OCI-LY1 (cell line): ENCODE measurements around the gene ALS2.

ENCODE experiments used
- H2AFZ ChIP-seq: fragments of 200-600 bp; sonication (generic), shearing (Covaris generic); 2 replicates; pipeline ENCODE4 v1.6.0; 2014; ENCODE audit warnings: antibody characterized with exemption, mild to moderate bottlenecking, low read length
- H3F3A ChIP-seq: fragments of 200-600 bp; sonication (generic), shearing (Covaris generic); 2 replicates; pipeline ENCODE4 v1.6.0; 2014; ENCODE audit warnings: mild to moderate bottlenecking, antibody characterized with exemption, low read length, moderate library complexity; ENCODE audit not compliant: insufficient read depth
- H3K27ac ChIP-seq: fragments of 200-600 bp; sonication (generic); 2 replicates; pipeline ENCODE4 v1.5.1; 2014; ENCODE audit warnings: low read length, mixed run types, mild to moderate bottlenecking, low read depth; ENCODE audit not compliant: poor library complexity, severe bottlenecking
- H3K27me3 ChIP-seq: fragments of 200-600 bp; sonication (generic); 2 replicates; pipeline ENCODE4 v1.6.0; 2014; ENCODE audit warnings: antibody characterized with exemption, mild to moderate bottlenecking, low read length, moderate library complexity; ENCODE audit not compliant: insufficient read depth
- H3K36me3 ChIP-seq: fragments of 200-600 bp; sonication (generic); 2 replicates; pipeline ENCODE4 v1.6.1; 2014; ENCODE audit warnings: mild to moderate bottlenecking, antibody characterized with exemption, low read length, moderate library complexity, mixed read lengths; ENCODE audit not compliant: insufficient read depth
- H3K4me1 ChIP-seq: fragments of 200-600 bp; sonication (generic); 2 replicates; pipeline ENCODE4 v1.5.1; 2014; ENCODE audit warnings: mild to moderate bottlenecking, low read length, moderate library complexity; ENCODE audit not compliant: insufficient read depth, severe bottlenecking
- H3K4me2 ChIP-seq: fragments of 200-600 bp; sonication (generic), shearing (Covaris generic); 2 replicates; pipeline ENCODE4 v1.6.1; 2014; ENCODE audit warnings: low read length
- H3K4me3 ChIP-seq: fragments of 200-600 bp; sonication (generic); 2 replicates; pipeline ENCODE4 v1.5.1; 2014; ENCODE audit warnings: low read length, low read depth, mild to moderate bottlenecking, mixed read lengths; ENCODE audit not compliant: poor library complexity, severe bottlenecking
- H3K79me2 ChIP-seq: fragments of 200-600 bp; shearing (Covaris generic); 2 replicates; pipeline ENCODE4 v1.6.1; 2016; ENCODE audit warnings: mixed run types, low read length, mixed read lengths; ENCODE audit not compliant: insufficient read depth
- H3K9ac ChIP-seq: fragments of 200-600 bp; sonication (generic), shearing (Covaris generic); 2 replicates; pipeline ENCODE4 v1.6.1; 2014; ENCODE audit warnings: mild to moderate bottlenecking, low read length, mixed read lengths
- H3K9me2 ChIP-seq: fragments of 200-600 bp; sonication (generic), shearing (Covaris generic); 2 replicates; pipeline ENCODE4 v1.6.1; 2014; ENCODE audit warnings: low read depth, mild to moderate bottlenecking, low read length, mixed read lengths
- H3K9me3 ChIP-seq: fragments of 200-600 bp; shearing (Covaris generic); 2 replicates; pipeline ENCODE4 v1.6.1; 2014; ENCODE audit warnings: low read length, mixed read lengths
- H4K20me1 ChIP-seq: fragments of 200-600 bp; sonication (generic), shearing (Covaris generic); 2 replicates; pipeline ENCODE4 v1.6.0; 2016; ENCODE audit warnings: mild to moderate bottlenecking, low read length; ENCODE audit not compliant: insufficient read depth
- EZH2 ChIP-seq: fragments of 200-600 bp; sonication (generic), shearing (Covaris generic); IDR thresholded peaks from 2 replicates; pipeline ENCODE4 v1.8.0; 2017; ENCODE audit warnings: borderline replicate concordance, mixed run types, mild to moderate bottlenecking, antibody characterized with exemption, low read length, moderate library complexity, mixed read lengths
- TF ChIP-seq, protein P1 (sequence below): fragments of 200-600 bp; sonication (generic), shearing (Covaris generic); IDR thresholded peaks from 2 replicates; pipeline ENCODE4 v1.5.1; 2017; ENCODE audit warnings: mild to moderate bottlenecking, antibody characterized with exemption, low read length, moderate library complexity, mixed read lengths

ALS2 gene

DNA sequence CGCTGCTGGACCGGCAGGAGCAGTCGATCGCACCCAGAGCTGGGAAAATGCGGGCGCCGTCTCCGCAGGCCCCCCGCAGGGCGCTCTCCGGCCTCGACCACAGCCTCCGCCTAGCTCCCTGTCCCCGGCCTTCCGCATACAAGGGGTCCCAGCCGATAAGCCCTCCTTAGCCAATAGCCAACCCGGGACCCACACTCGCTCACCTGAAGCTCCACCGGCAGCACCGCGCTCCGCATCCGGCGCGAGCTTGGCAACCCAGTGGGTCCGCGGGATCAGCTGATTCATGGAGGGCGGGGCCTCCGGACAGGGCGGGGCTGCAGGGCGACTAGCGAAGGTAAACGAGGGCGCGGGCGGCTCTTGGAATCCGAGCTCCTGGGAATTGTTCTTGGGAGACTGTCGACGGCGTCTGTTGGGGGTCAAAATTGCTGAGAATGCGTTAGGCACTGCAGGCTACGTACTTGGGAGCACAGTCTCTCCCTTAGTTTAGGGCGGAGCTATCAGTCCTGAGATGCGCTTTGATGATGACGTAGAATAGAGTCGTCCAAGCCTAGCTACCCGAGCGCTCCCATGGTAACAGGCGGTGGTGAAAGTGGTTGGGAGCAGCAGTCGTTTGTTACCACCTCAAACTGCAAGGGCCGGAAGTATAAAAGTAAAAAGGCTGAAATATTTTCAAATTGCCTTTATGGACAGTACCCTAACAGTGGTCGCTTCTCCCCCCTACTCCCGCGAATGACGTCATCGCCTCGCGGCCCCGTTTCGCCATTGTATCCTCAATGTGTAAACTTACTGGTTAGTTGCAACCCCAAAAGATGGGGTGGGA lies at the start of gene ALS2:
TSS of gene ALS2 (minus strand) at position 260 of the 820 bp plus-strand sequence. CDS start 12,048 bp downstream, outside the sequence.
- Histone ChIP-seq H3K79me2 (no peaks in the 10 kb centered on the region), H3K27ac (peak within 1 kb of the TSS; percentile 30), H3K4me2 (peak within 1 kb of the TSS; percentile 95), H3F3A (no peaks in the 10 kb centered on the region), H3K27me3 (no peaks in the 10 kb centered on the region), H3K9ac (peak within 1 kb of the TSS; percentile 74), H3K9me3 (no peaks in the 10 kb centered on the region), H2AFZ (peak within 1 kb of the TSS; percentile 87), H4K20me1 (no peaks in the 10 kb centered on the region), H3K9me2 (no peaks in the 10 kb centered on the region), H3K36me3 (no peaks in the 10 kb centered on the region), H3K4me3 (peak within 1 kb of the TSS; percentile 81), H3K4me1 (peaks cover 27% of the 10 kb centered on the region)
- TF ChIP-seq, protein P1, sequence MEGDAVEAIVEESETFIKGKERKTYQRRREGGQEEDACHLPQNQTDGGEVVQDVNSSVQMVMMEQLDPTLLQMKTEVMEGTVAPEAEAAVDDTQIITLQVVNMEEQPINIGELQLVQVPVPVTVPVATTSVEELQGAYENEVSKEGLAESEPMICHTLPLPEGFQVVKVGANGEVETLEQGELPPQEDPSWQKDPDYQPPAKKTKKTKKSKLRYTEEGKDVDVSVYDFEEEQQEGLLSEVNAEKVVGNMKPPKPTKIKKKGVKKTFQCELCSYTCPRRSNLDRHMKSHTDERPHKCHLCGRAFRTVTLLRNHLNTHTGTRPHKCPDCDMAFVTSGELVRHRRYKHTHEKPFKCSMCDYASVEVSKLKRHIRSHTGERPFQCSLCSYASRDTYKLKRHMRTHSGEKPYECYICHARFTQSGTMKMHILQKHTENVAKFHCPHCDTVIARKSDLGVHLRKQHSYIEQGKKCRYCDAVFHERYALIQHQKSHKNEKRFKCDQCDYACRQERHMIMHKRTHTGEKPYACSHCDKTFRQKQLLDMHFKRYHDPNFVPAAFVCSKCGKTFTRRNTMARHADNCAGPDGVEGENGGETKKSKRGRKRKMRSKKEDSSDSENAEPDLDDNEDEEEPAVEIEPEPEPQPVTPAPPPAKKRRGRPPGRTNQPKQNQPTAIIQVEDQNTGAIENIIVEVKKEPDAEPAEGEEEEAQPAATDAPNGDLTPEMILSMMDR, result no peak
- TF ChIP-seq EZH2, result no peak

DNA sequence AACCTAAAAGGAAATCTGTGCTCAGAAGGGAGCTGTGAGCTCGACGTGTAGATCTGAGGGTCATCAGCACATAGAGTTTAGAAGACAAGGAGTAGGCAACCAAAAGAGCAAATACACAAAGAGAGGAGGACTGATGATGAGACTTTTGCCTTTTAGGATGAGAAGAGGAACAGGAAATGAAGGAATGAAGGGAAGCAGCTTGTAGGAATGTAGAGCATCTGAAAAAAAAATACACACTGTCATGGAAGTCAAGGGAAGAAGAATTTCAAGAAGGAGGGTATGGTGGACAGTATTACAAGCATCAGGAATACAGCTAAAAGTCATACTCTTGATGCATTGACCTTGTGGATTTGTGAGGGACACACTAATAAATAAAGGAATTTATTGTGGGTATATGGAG lies 47.5 kb upstream of the ALS2 start:
- Histone ChIP-seq H3K4me3 (no peak overlapping the region), H3K27ac (no peak overlapping the region), H3K9ac (no peak overlapping the region), H3K9me3 (no peaks in the 10 kb centered on the region), H3K79me2 (no peaks in the 10 kb centered on the region), H3K9me2 (no peaks in the 10 kb centered on the region), H2AFZ (no peak overlapping the region), H3K27me3 (no peaks in the 10 kb centered on the region), H3K4me1 (no peaks in the 10 kb centered on the region), H4K20me1 (no peaks in the 10 kb centered on the region), H3F3A (no peaks in the 10 kb centered on the region), H3K4me2 (no peak overlapping the region), H3K36me3 (no peaks in the 10 kb centered on the region)
- TF ChIP-seq, protein P1, result no peak
- no peak for TF ChIP-seq EZH2

DNA sequence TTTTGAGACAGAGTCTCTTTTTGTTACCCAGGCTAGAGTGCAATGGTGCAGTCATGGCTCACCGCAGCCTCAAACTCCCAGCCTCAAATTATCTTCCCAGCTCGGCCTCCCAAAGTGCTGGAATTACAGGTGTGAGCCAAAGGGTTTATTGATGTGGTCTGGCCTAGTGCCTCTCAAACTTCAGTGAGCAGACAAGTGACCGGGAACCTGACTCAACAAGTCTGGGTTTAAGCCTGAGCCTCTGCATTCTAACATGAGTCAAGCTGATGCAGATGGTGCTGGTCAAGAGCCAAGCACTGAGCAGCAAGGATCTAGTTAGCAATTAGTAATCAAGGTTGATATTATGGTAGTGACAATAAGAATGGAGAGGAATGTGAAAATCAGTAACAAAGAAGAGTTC lies 46.9 kb upstream of the ALS2 start:
- no peaks in the 10 kb centered on the region for H3K9me3 ChIP-seq
- no peaks in the 10 kb centered on the region for H3K4me1 ChIP-seq
- H3K4me3 ChIP-seq, result no peak overlapping the region
- H3K36me3 ChIP-seq, result no peaks in the 10 kb centered on the region
- H3K9me2 ChIP-seq, result no peaks in the 10 kb centered on the region
- no peak overlapping the region for H2AFZ ChIP-seq
- H3K79me2 ChIP-seq, result no peaks in the 10 kb centered on the region
- no peaks in the 10 kb centered on the region for H3K27me3 ChIP-seq
- no peak overlapping the region for H3K9ac ChIP-seq
- H4K20me1 ChIP-seq, result no peaks in the 10 kb centered on the region
- no peak for TF ChIP-seq EZH2
- TF ChIP-seq, protein P1, result no peak
- H3K27ac ChIP-seq, result no peak overlapping the region
- no peak overlapping the region for H3K4me2 ChIP-seq
- H3F3A ChIP-seq, result no peaks in the 10 kb centered on the region
